BJ (cell line): ENCODE data around the gene NAALADL2. TPM values are rescaled to one million over a fixed set of nuclear protein-coding genes. Genes with fewer than 3 reads are reported as not detected.

Source experiments
- CTCF ChIA-PET: fragments of 350-600 bp; formaldehyde crosslinking; extraction: SDS; loops from one replicate; lab custom pipeline; 2021; ENCODE audit warnings: antibody characterized with exemption, inconsistent platforms; lab: Yijun Ruan, JAX
- POLR2A ChIA-PET: fragments of 300-600 bp; sonication (Branson Sonifier 250); formaldehyde crosslinking; extraction: SDS; loops from one replicate; lab custom pipeline; 2021; ENCODE audit warnings: antibody characterized with exemption; lab: Charles Lee
- DNase-seq: peaks from one replicate; pipeline ENCODE4 v3.0.0-alpha.2; 2011; ENCODE audit warnings: low read depth
- H3K27me3 ChIP-seq: 2 replicates; pipeline ENCODE4 v1.6.0; 2011; ENCODE audit warnings: low read length; ENCODE audit not compliant: control insufficient read depth, insufficient read depth
- H3K36me3 ChIP-seq: 2 replicates; pipeline ENCODE4 v1.5.1; 2011; ENCODE audit warnings: low read length; ENCODE audit not compliant: control insufficient read depth, insufficient read depth
- H3K4me3 ChIP-seq: 2 replicates; pipeline ENCODE4 v1.5.1; 2011; ENCODE audit warnings: low read depth, mild to moderate bottlenecking, control low read depth, low read length
- CTCF ChIP-seq: IDR thresholded peaks from 2 replicates; pipeline ENCODE4 v1.5.1; 2011; ENCODE audit warnings: low read depth, mild to moderate bottlenecking, control low read depth, inconsistent platforms, low read length, moderate library complexity; ENCODE audit not compliant: insufficient read depth
- polyA plus RNA-seq: library from polyadenylated mRNA; depleted of rRNA; stranded (reverse); fragments of >200 nt; gene quantifications from 2 replicates; pipeline ENCODE4 v1.2.3, GENCODE V29; 2011

Gene NAALADL2
- polyA plus RNA-seq, 1 experiment, result 3.6 TPM

- TF ChIP-seq CTCF, result no peak
- peak; percentile 20 for DNase-seq
- Histone ChIP-seq H3K4me3 (no peak overlapping the region), H3K27me3 (no peaks in the 10 kb centered on the region), H3K36me3 (no peaks in the 10 kb centered on the region)
- CTCF ChIA-PET, result no interaction called here
- POLR2A ChIA-PET, result interaction anchor here (0.6 kb wide), 1 partner anchor 75 kb away, joined by 4 read pairs; no protein-coding TSS in a partner anchor
These were observed 643.0 kb downstream of the NAALADL2 start for GRCh38 chr3:175502155-175502554.

GRCh38 chr3:175511219-175511785 is 652.2 kb downstream of the NAALADL2 start:
- TF ChIP-seq CTCF, result no peak
- H3K36me3 ChIP-seq, result no peaks in the 10 kb centered on the region
- DNase-seq, result no peak
- H3K27me3 ChIP-seq, result no peaks in the 10 kb centered on the region
- no peak overlapping the region for H3K4me3 ChIP-seq
- POLR2A ChIA-PET, result no interaction called here
- CTCF ChIA-PET, result no interaction called here

- Histone ChIP-seq H3K4me3 (no peak overlapping the region), H3K27me3 (no peaks in the 10 kb centered on the region), H3K36me3 (no peaks in the 10 kb centered on the region)
- CTCF ChIA-PET, result no interaction called here
- DNase-seq, result no peak
- TF ChIP-seq CTCF, result no peak
- POLR2A ChIA-PET, result no interaction called here
These were observed 653.6 kb downstream of the NAALADL2 start for GRCh38 chr3:175512700-175513099.

GRCh38 chr3:175518459-175518858 is 659.3 kb downstream of the NAALADL2 start:
- Histone ChIP-seq H3K36me3 (no peaks in the 10 kb centered on the region), H3K4me3 (no peak overlapping the region), H3K27me3 (no peaks in the 10 kb centered on the region)
- no peak for TF ChIP-seq CTCF
- ChIA-PET POLR2A (no interaction called here), CTCF (no interaction called here)
- DNase-seq, result no peak

GRCh38 chr3:175521406-175521805 is 662.3 kb downstream of the NAALADL2 start:
- CTCF ChIA-PET, result no interaction called here

More at GRCh38 chr3:175521406-175521805, 662.3 kb downstream of the NAALADL2 start:
- no peak for TF ChIP-seq CTCF
- Histone ChIP-seq H3K27me3 (no peaks in the 10 kb centered on the region), H3K4me3 (no peak overlapping the region), H3K36me3 (no peaks in the 10 kb centered on the region)
- POLR2A ChIA-PET, result no interaction called here
- DNase-seq, result no peak
